GM21390 (cell line): Measurements from ENCODE around the gene MAP4K2.

ENCODE experiments used
- ATAC-seq: cut with Tn5 transposase; IDR thresholded peaks from one replicate; pipeline ENCODE4 v1.9.1; 2021; ENCODE audit not compliant: unreplicated experiment

The MAP4K2 gene

DNA sequence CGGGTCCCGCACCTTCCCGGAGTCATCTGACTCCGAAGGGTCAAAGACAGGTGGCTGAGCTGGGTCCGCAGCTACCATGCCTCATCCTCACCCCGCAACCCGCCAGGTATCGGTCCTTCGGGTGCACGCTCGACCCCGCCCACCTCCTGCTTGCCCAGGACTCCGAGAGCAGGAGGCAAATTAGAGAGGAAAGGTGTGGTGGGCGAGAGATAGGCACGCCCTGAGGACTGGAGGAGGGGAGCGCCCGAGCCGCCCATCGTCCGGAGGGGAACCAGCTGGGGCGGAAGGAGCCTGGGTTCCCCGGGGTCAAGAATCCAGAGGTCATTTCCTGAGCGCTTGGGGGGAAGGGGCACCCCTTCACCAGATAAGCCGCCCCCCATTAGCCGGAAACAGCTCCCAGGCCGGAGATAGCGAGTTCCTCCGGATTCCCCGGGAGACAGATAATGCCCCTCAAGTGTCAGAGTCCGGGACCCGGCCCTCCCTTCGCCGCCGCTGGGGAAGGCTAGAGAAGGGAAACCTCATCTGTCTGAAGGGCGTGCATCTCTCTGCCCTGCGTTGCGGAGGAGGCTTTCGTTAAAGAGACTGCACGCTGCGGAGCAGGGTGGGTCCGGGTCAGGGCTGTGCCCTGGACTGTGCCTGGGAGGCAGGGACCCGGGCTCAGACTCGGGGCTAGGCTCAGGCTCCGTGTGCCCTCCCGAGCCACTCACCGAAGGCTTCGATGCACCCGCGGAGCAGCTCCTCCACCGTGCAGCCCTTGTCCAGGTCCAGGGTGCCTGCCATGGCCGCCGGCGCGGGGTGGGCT lies 60.7 kb downstream of the MAP4K2 start:
- no peak for ATAC-seq

- ATAC-seq, result no peak
Observed at GRCh38 chr11:64741375-64742086, 61.5 kb downstream of the MAP4K2 start.

DNA sequence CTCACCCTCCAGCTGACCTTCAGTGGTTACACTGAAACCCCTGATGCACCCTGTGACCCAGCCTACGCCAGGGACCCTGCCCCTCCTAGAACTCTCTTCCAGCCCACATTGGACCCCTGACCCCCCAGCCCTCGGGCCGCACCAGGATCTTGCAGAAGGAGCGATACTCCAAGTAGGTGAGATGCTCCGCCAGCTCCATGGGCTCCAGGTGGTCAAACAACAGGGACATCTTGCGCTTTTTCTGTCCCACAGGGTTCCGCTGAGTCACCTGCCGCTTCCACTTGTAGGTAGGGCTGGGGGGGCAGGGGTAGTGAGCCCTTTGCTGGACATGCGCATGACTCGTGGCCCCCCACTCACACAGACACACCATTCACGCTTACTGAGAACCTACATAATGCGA lies 63.1 kb downstream of the MAP4K2 start:
- ATAC-seq, result no peak

- ATAC-seq, result no peak
Observed at GRCh38 chr11:64736654-64737053, 66.4 kb downstream of the MAP4K2 start.

DNA sequence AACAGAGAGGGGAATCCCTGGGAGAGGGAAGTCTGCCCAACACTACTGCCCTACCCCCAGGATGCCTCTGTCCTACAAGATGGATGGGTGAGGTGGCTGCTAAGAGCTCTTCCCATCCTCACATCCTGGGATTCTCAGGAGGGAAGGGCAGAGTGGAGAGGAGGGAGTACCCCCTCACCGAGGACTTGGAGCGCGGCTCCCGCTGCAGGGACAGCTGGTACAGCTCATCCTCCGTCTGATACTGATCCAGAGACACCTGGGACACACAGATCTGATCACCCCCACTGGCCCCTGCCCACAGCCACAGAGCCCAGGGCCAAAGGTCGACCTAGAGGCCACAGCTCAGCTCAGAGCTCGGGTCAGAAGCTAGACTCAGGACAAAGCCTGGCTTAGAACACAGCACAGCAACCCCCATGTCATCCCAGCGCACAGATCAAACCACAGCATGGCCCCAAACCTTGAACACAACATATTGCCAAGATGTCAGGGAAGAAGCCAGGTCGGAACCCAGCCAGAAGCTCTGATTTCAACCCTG lies 67.2 kb downstream of the MAP4K2 start:
- ATAC-seq, result no peak
